Fibroblast of the conjunctiva (primary cell): ENCODE data around the gene MCAT.
"Not testable (repeated sequence)": the region's sequence is repeated elsewhere in the genome, so short reads cannot be mapped to it uniquely, and the experiment has no call there.

ENCODE experiments used
- DNase-seq: peaks from one replicate; pipeline ENCODE4 v3.0.0-alpha.2; 2010; ENCODE audit warnings: low read depth

The MCAT gene

DNA sequence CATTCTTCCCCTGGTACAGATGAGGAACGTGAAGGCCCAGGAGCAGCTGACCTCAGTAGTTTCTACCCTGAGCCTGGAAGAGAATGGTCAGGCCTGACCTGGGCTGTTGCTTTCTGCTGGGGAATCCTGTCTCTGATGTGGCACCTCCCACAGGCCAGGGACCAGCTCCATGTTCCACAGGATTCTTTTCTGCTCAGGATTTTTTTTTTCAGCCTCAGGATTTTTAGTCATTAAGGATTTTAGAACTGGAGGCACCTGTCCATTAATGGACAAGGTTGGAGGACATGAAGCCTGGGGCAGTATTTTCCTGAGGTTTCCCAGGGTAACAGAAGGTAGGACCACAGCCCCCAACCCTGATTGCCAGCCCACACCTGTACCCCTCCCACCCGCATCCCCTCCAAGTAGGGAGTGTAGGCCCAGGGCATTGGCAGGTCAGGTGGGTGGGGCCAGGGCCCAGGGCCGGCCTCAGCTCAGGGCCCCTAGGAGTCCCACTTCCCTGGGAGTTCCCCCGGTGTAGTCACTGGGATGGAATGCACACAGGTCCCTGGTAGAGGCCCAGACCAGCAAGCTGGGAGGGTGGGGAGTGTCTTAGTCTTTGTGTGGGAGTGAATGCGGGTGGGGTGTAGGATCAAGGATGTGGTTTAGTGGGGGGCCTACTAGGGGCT lies 16.6 kb downstream of the MCAT start:
- peak; percentile 27 for DNase-seq

DNA sequence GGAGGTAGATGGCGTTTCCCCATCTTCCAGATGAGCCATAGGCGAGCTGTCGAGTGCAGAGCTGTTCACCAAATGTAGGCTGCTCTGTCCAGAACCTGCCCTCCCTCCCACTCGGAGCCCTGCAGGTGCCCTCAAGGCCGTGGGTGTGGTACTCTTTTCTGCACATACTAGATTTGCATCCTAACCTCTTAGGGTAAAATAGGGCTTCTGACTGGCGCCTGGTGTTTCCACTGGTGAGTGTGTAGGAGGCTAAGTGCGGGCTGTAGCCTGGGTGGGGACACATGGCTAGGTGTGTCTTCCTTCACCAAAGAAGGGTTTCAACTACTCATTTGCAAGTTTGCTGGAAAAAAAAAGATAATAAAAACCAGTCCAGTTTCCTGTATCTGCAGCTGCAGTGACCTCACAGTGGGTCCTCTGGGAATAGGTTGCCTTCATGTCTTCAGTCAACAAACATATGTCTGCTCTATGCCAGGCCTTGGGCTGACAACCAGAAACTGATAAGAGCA lies 24.2 kb downstream of the MCAT start:
- DNase-seq, result no peak

- no peak for DNase-seq
Measured at GRCh38 chr22:43118024-43118849, 25.0 kb downstream of the MCAT start.

- no peak for DNase-seq
Measured at GRCh38 chr22:43116932-43117331, 26.3 kb downstream of the MCAT start.

- DNase-seq, result no peak
Measured at GRCh38 chr22:43114958-43115357, 28.2 kb downstream of the MCAT start.

GRCh38 chr22:43113526-43114251 lies 29.5 kb downstream of the MCAT start:
- no peak for DNase-seq

DNA sequence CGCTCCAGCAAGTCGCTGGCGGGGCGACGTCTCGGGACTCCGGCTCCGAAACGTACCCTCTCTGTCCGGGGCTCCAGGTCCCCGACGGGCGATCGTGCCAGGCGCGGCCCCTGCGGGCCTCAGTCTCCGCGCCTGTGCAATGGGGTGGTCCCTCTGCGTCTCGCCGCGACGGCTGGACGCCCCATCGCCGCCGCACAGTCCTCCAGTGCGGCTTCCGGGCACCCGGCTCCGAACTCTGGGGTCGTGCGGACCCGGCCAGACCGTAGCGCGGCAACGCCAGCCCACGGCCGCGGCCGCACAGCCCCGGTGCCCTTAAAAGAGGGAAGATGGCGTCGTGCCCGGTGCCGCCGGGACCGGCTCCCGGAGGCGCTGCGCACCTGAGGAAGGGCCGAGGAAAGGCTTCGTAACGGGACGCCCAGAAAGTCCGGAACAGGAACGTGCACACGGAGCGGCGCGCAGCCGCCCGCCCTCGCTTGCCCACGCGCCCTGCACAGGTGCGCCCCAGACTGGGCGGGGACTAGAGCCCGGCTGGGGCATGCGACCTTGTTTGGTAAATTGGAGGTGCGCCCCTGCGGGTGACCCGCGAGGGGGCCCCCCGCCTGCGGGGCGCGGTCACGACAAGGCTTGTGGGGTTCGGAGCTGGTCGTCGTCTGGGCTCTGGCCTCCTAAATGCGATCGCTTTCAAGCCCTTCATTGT lies 32.1 kb downstream of the MCAT start:
- no peak for DNase-seq

DNA sequence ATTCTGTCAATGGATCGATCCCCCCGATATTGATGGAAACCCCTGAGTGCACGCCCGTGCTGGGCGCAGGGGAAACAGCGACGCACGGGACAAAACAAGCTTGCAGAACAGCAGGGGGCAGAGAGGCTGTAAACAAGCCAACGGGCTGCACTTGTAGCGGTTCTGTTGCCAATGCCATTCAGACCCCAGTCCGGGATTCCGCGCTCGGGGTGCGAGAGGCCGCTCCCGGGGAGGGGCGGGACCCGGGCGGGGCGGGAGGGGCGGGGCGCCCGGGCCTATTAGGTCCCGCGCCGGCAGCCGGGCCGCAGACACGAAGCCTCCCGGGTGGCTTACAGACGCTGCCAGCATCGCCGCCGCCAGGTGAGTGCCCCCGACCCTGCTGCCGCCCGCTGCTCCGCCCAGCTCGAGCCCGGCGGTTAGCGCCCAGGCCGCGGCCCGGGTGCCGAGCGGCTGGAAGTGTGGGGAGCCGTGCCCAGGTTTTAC lies 32.7 kb downstream of the MCAT start, which contains the start of gene BIK:
Gene BIK, plus strand, starts transcription at position 307 of the 483 bp plus-strand sequence. CDS start 13,273 bp downstream, outside the sequence.
- no peak for DNase-seq

GRCh38 chr22:43109921-43110443 lies 33.2 kb downstream of the MCAT start:
- DNase-seq, result no peak

DNA sequence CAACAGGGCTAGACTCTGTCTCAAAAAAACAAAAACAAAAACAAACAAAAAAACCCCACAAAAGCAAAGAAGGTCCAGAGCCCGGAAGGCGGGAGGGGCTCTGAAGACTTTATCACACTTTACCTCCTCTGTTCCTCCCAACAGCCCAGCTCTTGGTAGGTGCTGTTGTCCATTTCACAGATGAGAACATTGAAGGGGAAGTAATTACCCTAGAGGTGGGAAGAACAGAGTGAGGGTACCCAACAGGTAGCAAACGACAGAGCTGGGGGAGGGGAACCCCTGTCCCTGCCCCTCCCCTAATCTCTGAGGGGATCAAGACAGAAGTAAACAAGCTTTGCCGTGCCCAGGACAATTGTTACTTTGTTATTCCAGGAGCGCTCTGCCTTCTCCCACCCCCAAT lies 33.7 kb downstream of the MCAT start:
- DNase-seq, result no peak

GRCh38 chr22:43106302-43106701 lies 36.9 kb downstream of the MCAT start:
- DNase-seq, result no peak

DNA sequence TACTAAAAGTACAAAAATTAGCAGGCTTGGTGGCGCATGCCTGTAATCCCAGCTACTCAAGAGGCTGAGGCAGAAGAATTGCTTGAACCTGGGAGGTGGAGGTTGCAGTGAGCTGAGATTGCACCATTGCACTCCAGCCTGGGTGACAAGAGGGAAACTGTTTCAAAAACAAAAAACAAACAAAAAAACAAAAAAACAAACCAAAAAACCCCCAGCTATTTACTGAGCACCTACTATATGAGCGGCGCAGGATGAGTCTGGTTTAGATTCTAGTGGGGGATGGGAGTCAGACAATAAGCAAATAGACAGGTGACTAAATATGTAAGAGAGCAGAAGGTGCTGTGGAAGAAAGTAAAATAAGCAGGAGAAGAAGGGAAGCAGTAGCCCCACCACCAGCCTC lies 38.2 kb downstream of the MCAT start:
- not testable (repeated sequence) for DNase-seq

- DNase-seq, result not testable (repeated sequence)
Measured at GRCh38 chr22:43104056-43104625, 39.1 kb downstream of the MCAT start.

DNA sequence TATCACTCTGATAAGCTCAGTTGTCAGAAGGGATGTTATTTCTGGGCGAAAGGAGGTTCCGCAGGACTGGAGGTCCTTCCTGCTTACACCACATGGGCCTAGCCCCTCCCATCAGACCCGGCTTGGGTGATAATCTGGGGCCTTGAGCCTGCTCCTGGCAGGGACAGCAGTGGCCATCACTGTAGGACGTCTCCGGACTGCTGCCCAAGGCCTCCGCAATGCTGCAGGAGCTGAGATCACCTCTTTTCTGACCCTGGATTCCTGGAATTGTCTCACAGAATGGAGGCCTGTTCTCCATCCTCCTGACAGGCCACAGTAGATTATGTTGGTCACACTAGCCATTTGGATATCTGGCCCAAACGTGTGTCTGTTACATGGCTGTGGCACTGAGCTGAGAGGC lies 41.9 kb downstream of the MCAT start:
- DNase-seq, result no peak

- no peak for DNase-seq
Measured at GRCh38 chr22:43100225-43100624, 43.0 kb downstream of the MCAT start.

GRCh38 chr22:43099095-43099494 lies 44.1 kb downstream of the MCAT start:
- DNase-seq, result no peak

DNA sequence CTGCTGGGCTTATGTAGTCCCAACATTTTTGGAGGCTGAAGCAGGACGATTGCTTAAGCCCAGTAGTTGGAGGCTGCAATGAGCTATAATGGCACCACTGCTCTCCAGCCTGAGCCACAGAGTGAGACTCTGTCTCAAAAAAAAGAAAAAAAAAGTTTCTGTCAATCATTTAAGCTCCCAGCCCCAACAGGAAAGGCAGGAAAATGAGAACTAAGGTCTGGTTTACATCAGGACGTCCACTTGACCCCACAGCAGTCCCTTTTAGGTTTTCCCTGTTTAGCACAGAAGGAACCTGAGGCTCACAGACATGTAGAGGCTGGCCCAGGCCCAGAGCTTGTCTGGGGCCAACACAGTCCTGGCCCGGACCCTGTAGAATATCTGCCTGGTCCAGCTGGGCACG lies 44.8 kb downstream of the MCAT start:
- no peak for DNase-seq

DNA sequence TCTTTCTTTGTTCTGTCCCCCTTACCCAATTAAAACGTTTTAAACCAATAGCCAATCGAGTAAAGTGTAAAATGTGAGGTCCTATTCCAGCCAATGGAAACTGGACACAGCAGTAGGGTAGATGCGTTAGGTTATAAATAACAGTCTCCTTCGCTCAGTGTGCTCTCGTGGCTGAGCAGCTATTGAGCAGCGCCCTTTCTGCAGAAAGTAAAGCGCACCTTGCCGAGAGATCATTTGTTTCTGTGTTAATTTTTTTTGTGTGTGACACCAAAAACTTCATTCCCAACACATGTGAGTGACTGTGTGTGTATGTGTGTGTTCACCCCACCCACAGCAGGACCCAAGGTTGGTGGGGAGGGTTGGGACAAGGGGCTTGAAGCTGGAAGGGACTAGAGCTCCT lies 46.8 kb downstream of the MCAT start:
- DNase-seq, result no peak

GRCh38 chr22:43094551-43094950 lies 48.6 kb downstream of the MCAT start:
- no peak for DNase-seq

DNA sequence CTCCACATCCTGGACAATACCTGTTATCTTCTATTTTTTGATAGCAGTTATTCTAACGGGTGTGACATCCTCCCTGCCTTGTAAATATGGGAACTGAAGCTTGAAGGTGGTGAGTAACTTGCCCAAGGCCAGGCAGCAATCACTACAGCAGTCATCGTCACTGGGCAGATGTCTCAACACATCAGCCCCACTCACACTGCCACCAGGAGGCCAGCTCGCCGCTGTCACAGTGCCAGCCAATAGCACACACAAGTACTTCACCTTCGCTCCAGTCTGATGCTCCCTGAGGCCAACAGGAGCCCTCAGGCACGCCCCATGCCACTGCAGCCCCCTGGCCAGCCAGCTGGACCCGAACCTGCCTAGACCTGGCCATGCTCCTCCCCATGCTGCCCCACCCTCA lies 49.1 kb downstream of the MCAT start:
- no peak for DNase-seq

DNA sequence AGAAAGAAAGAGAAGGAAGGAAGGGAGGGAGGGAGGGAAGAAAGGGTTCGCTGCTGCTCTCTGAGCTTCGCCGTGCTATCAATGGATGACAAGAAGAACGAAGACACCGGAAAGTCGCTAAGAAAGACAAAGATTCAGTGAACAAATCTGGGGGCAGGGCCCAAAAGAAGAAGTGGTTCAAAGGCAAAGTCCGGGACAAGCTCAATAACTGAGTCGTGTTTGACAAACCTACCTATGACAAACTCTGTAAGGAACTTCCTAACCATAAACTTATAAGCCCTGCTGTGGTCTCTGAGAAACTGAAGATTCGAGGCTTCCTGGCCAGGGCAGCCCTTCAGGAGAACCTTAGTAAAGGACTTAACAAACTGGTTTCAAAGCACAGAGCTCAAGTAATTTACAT lies 51.1 kb downstream of the MCAT start:
- no peak for DNase-seq
